Stomach (tissue), 4 donors: ENCODE data around the gene FASTKD1.

ENCODE experiments used
- EP300 ChIP-seq: sonication (generic); formaldehyde crosslinking; IDR thresholded peaks from one replicate; pipeline ENCODE4 v1.6.1; 2017; ENCODE audit warnings: antibody characterized with exemption
- POLR2A ChIP-seq, 4 donors: fragments of 450-650 bp; IDR thresholded peaks; one replicate each; pipeline ENCODE4 v1.6.1; 2016; ENCODE audit warnings: antibody characterized with exemption in 4 of 4, control low read depth in 2 of 4, mild to moderate bottlenecking in 1 of 4, moderate library complexity in 1 of 4
- TF ChIP-seq, protein P1 (sequence below), 7 experiments: fragments of 450-650 bp in 4 of 7; fragments of 200-600 bp in 3 of 7; sonication (generic) in 3 of 7; IDR thresholded peaks; one replicate each; pipeline ENCODE4 v1.5.1; 2016 to 2019; ENCODE audit warnings: antibody characterized with exemption in 7 of 7, control low read depth in 2 of 7, mild to moderate bottlenecking in 1 of 7

DNA sequence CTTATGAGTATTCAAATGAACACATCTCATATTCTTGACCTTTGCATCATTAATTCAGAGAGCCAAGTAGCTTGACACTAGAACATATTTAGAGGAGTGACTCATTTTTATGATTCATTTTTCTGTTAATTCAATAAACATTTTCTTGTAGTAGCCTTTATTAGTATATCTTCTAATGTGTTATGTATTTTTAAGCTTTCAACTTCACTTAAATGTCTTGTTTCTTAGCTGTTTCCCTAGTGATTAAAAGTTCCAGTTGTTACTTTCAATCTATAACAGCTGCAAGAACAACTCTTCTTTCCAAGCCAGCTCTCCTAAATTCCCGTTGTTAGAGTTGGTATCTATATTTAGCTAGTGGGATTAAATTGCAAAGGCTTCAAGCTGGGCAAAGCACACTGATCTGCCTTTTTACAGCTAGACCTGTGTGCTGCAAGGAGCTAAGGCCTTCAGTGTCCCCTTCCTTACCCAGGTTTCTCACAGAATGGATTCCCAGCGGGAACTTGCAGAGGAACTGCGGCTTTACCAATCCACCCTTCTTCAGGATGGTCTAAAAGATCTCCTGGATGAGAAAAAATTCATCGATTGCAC is 64.3 kb downstream of the FASTKD1 start, which contains the start of gene KLHL41:
- TF ChIP-seq POLR2A (IDR thresholded peaks at IDR 0.05) (no peak), EP300 (no peak)
- TF ChIP-seq, protein P1, sequence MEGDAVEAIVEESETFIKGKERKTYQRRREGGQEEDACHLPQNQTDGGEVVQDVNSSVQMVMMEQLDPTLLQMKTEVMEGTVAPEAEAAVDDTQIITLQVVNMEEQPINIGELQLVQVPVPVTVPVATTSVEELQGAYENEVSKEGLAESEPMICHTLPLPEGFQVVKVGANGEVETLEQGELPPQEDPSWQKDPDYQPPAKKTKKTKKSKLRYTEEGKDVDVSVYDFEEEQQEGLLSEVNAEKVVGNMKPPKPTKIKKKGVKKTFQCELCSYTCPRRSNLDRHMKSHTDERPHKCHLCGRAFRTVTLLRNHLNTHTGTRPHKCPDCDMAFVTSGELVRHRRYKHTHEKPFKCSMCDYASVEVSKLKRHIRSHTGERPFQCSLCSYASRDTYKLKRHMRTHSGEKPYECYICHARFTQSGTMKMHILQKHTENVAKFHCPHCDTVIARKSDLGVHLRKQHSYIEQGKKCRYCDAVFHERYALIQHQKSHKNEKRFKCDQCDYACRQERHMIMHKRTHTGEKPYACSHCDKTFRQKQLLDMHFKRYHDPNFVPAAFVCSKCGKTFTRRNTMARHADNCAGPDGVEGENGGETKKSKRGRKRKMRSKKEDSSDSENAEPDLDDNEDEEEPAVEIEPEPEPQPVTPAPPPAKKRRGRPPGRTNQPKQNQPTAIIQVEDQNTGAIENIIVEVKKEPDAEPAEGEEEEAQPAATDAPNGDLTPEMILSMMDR (IDR thresholded peaks at IDR 0.05), result no peak
